ENCODE data around the gene DFFA. TPM values are rescaled to one million over a fixed set of nuclear protein-coding genes. Genes with fewer than 3 reads are reported as not detected.
A peak's percentile ranks its signal among the peaks of the same experiment; 100 is the strongest.
"Not testable (repeated sequence)": the region's sequence is repeated elsewhere in the genome, so short reads cannot be mapped to it uniquely, and the experiment has no call there.

Gene DFFA
- polyA plus RNA-seq, 3 donors = 42.3 to 47.7 (median 43.9) TPM

- peak; percentile 56 for DNase-seq
Observed at GRCh38 chr1:10508511-10508951, 36.2 kb upstream of the DFFA start.

- DNase-seq = peak; percentile 43
Observed at GRCh38 chr1:10507111-10507879, 35.0 kb upstream of the DFFA start.

GRCh38 chr1:10506677-10507047 lies 34.3 kb upstream of the DFFA start:
- DNase-seq = no peak

- not testable (repeated sequence) for DNase-seq
Observed at GRCh38 chr1:10506046-10506676, 33.8 kb upstream of the DFFA start.

GRCh38 chr1:10504249-10504648 lies 31.9 kb upstream of the DFFA start:
- DNase-seq = peak; percentile 53

- DNase-seq = no peak
Observed at GRCh38 chr1:10502206-10502605, 29.9 kb upstream of the DFFA start.

GRCh38 chr1:10498231-10498630 lies 25.9 kb upstream of the DFFA start:
- no peak for DNase-seq

GRCh38 chr1:10497109-10497508 lies 24.8 kb upstream of the DFFA start:
- no peak for DNase-seq

- peak; percentile 76 for DNase-seq
Observed at GRCh38 chr1:10495952-10496351, 23.6 kb upstream of the DFFA start.

- DNase-seq = no peak
Observed at GRCh38 chr1:10495475-10495817, 23.1 kb upstream of the DFFA start.

GRCh38 chr1:10494754-10495474 lies 22.6 kb upstream of the DFFA start:
- peak; percentile 71 for DNase-seq

GRCh38 chr1:10494418-10494753 lies 22.1 kb upstream of the DFFA start:
- no peak for DNase-seq

GRCh38 chr1:10490286-10490970 lies 18.1 kb upstream of the DFFA start:
- DNase-seq = no peak

- DNase-seq = no peak
Observed at GRCh38 chr1:10489291-10490055, 17.1 kb upstream of the DFFA start.

GRCh38 chr1:10484521-10484920 lies 12.2 kb upstream of the DFFA start:
- DNase-seq = no peak

- DNase-seq = no peak
Observed at GRCh38 chr1:10480614-10481013, 8.3 kb upstream of the DFFA start.

- DNase-seq = no peak
Observed at GRCh38 chr1:10479296-10479695, 7.0 kb upstream of the DFFA start.

GRCh38 chr1:10475510-10475909 lies 3.2 kb upstream of the DFFA start:
- DNase-seq = no peak

GRCh38 chr1:10474613-10475507 lies 2.5 kb upstream of the DFFA start, which contains the start of gene PEX14:
PEX14 (plus strand) TSS chr1:10474950; CDS start chr1:10474967, 17 bp downstream.
- DNase-seq = peak; percentile 90

GRCh38 chr1:10474309-10474612 lies 1.9 kb upstream of the DFFA start:
- DNase-seq = not testable (repeated sequence)

All from renal pelvis (tissue), 4 donors.